Chondrocyte (in vitro differentiated cells): ENCODE results near the gene SBNO2. TPM values are rescaled to one million over a fixed set of nuclear protein-coding genes. Genes with fewer than 3 reads are reported as not detected.

Experiments used
- DNase-seq: peaks from one replicate; pipeline ENCODE4 v3.0.0; 2021; ENCODE audit warnings: mixed read lengths, low spot score
- H3K27ac Mint-ChIP-seq: one replicate; pipeline ENCODE4 v1.8.0; 2021; ENCODE audit warnings: mild to moderate bottlenecking, moderate library complexity, mixed read lengths; ENCODE audit not compliant: unreplicated experiment
- H3K27me3 Mint-ChIP-seq: 2 replicates; pipeline ENCODE4 v1.8.0; 2021; ENCODE audit warnings: low read depth, mixed read lengths
- H3K36me3 Mint-ChIP-seq: 2 replicates; pipeline ENCODE4 v1.8.0; 2021; ENCODE audit warnings: low read depth, mixed read lengths
- H3K4me1 Mint-ChIP-seq: 2 replicates; pipeline ENCODE4 v1.8.0; 2021; ENCODE audit warnings: low read depth, mild to moderate bottlenecking, mixed read lengths
- H3K4me3 Mint-ChIP-seq: one replicate; pipeline ENCODE4 v1.8.0; 2021; ENCODE audit warnings: mild to moderate bottlenecking, moderate library complexity, mixed read lengths; ENCODE audit not compliant: unreplicated experiment
- H3K9me3 Mint-ChIP-seq: 2 replicates; pipeline ENCODE4 v1.8.0; 2021; ENCODE audit warnings: low read depth, mixed read lengths
- total RNA-seq: library from RNA; stranded (reverse); gene quantifications from 3 replicates; pipeline ENCODE4 v1.2.1, GENCODE V29; 2021
- TF ChIP-seq, protein P1 (sequence below): fragments of 200-600 bp; sonication (generic); IDR thresholded peaks from 2 replicates; pipeline ENCODE4 v1.5.0; 2021; ENCODE audit warnings: antibody characterized with exemption, mild to moderate bottlenecking, moderate library complexity

Gene SBNO2
- total RNA-seq, 1 donor from 2014 or later: 45.6 TPM

DNA sequence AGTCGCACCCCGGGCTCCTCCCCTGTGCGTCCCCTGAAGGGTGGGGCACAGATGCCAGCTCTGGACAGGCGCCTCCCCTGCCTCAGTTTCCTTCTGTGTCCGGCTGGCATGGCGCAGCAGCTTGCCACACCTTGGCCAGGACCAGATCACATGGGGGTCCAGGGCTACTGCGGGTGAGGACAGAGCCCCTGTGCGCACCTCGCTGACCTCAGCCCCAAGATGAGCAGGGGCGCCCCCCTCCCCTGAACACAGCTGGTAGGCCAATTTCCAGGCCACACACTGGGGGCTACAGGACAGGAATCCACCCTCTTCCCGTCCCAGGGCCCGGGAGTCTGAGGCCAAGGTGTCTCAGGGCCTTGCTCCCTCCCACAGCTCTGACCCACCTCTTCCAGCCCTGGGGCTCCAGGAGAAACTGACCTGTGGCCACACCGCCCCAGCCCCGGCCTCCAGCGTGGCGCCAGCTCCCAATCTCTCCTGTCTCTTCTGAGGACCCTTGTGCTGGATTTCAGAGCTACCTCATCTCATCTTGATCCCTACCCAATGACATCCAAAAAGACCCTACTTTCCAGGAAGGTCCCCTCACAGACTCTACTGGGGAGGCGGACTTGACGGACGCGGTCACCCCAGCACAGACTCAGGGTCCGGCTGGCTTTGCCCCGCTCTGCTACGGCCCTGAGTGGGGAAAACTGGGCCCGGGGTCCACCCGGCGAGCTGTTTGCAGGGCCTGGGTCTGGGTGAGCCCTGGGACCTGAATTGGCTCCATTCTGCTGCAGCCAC is 28.2 kb downstream of the SBNO2 start:
- Mint-ChIP-seq H3K9me3 (peaks cover 3% of the 10 kb centered on the region), H3K36me3 (peaks cover 20% of the 10 kb centered on the region), H3K4me3 (no peak overlapping the region), H3K27ac (no peak overlapping the region), H3K4me1 (no peaks in the 10 kb centered on the region), H3K27me3 (no peaks in the 10 kb centered on the region)
- DNase-seq: no peak
- TF ChIP-seq, protein P1, sequence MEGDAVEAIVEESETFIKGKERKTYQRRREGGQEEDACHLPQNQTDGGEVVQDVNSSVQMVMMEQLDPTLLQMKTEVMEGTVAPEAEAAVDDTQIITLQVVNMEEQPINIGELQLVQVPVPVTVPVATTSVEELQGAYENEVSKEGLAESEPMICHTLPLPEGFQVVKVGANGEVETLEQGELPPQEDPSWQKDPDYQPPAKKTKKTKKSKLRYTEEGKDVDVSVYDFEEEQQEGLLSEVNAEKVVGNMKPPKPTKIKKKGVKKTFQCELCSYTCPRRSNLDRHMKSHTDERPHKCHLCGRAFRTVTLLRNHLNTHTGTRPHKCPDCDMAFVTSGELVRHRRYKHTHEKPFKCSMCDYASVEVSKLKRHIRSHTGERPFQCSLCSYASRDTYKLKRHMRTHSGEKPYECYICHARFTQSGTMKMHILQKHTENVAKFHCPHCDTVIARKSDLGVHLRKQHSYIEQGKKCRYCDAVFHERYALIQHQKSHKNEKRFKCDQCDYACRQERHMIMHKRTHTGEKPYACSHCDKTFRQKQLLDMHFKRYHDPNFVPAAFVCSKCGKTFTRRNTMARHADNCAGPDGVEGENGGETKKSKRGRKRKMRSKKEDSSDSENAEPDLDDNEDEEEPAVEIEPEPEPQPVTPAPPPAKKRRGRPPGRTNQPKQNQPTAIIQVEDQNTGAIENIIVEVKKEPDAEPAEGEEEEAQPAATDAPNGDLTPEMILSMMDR: no peak

DNA sequence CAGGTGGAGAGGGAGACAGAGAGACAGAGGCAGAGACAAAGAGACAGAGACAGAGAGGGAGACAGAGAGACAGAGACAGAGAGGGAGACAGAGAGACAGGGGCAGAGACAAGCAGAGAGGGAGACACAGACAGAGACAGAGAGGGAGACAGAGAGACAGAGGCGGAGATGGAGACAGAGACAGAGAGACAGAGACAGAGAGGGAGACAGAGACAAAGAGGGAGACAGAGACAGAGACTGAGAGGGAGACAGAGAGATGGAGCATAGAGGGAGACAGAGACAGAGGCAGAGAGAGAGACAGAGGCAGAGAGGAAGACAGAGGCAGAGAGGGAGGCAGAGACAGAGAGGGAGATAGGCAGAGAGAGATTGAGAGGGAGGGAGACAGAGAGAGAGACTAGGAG is 29.3 kb downstream of the SBNO2 start:
- no peaks in the 10 kb centered on the region for H3K27me3 Mint-ChIP-seq
- peaks cover 3% of the 10 kb centered on the region for H3K9me3 Mint-ChIP-seq
- DNase-seq: no peak
- H3K4me1 Mint-ChIP-seq: no peaks in the 10 kb centered on the region
- no peak overlapping the region for H3K4me3 Mint-ChIP-seq
- TF ChIP-seq, protein P1: no peak
- H3K27ac Mint-ChIP-seq: peak overlapping the region; percentile 36
- H3K36me3 Mint-ChIP-seq: peaks cover 23% of the 10 kb centered on the region

DNA sequence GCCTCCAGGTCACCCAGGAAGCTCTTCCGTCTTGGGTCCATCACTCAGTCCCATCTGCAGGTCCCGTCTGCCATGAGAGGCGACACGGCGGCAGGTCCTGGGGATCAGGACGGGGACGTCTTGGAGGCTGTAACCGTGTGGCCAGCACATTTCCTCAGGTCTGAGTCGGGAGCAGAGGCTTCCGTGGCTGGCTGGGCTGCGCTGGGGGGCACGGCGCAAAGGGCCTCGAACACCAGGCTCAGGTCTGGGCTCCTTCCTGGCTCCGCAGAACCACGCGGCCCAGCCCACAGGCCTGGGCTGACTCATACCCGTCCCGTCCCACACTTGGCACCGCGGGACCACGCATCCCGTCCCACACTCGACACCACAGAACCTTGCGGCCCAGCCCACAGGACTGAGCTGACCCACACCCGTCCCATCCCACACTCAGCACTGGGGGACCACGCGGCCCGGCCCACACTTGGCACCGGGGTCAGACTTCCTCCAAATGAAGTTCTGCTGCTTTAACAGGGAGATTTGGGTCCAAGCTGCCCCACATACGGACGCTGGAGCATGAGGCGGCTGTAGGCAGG is 30.2 kb downstream of the SBNO2 start:
- H3K36me3 Mint-ChIP-seq: peaks cover 29% of the 10 kb centered on the region

DNA sequence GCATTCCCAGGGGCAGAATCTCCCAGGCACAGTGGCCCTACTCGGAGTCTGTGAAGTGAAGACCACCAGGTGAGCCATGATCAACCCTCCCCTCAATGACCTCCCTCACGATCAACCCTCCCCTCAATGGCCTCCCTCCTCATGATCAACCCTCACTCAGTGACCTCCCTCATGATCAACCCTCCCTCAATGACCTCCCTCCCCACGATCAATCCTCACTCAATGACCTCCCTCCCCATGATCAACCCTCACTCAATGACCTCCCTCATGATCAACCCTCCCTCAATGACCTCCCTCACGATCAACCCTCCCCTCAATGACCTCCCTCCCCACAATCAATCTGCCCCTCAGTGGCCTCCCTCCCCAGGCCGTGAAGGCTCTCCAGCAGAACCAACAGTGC is 32.1 kb downstream of the SBNO2 start:
- TF ChIP-seq, protein P1: no peak
- no peak overlapping the region for H3K4me3 Mint-ChIP-seq

More for the DNA sequence above, 30.2 kb downstream of the SBNO2 start:
- Mint-ChIP-seq H3K27me3 (no peaks in the 10 kb centered on the region), H3K27ac (no peak overlapping the region), H3K4me3 (no peak overlapping the region), H3K9me3 (peaks cover 3% of the 10 kb centered on the region), H3K4me1 (no peaks in the 10 kb centered on the region)
- TF ChIP-seq, protein P1: no peak
- no peak for DNase-seq

DNA sequence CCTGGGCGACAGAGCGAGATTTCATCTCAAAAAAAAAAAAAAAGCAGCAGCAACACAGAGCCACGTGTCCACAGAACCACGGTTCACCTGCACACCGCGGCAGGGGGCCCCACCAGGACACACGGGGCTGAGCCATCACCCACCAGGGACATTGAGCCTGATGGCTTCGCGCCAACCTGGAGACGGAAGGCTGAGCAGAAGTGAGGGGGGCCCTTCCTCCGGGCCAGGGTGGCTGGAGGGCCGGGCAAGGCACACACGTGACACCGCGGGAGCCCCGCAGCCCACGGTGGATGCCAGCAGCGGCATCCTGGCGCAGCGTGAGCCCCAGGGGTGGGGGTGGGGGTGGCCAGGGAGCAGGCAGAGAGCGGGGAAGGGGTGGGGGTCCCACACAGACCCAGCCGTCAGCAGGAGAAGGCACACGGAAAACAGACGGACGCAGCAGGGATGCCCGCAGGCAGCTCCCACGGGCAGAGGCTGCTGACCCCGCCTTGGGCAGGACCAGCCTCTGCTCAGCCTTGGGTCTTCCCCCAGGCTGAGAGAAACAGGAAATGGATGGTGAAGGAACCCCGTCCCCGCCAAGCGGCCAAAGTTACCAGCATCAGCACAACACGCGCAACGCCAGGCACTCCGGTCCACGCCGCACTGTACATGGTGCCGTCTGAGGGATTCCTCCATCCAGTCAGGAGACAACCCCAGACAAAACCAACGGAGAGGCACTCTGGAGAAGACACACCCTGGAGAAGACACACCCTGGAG is 33.6 kb downstream of the SBNO2 start:
- no peak for DNase-seq
- Mint-ChIP-seq H3K27me3 (no peaks in the 10 kb centered on the region), H3K27ac (peak overlapping the region; percentile 37), H3K4me3 (no peak overlapping the region), H3K4me1 (peaks cover 3% of the 10 kb centered on the region), H3K36me3 (peaks cover 27% of the 10 kb centered on the region), H3K9me3 (peaks cover 3% of the 10 kb centered on the region)
- TF ChIP-seq, protein P1: no peak

More for the DNA sequence above, 32.1 kb downstream of the SBNO2 start:
- no peaks in the 10 kb centered on the region for H3K4me1 Mint-ChIP-seq
- H3K27me3 Mint-ChIP-seq: no peaks in the 10 kb centered on the region
- no peak for DNase-seq
- H3K9me3 Mint-ChIP-seq: peaks cover 3% of the 10 kb centered on the region
- H3K36me3 Mint-ChIP-seq: peaks cover 29% of the 10 kb centered on the region
- H3K27ac Mint-ChIP-seq: no peak overlapping the region
